BE2C (cell line): ENCODE measurements around the gene FSHB. TPM values are rescaled to one million over a fixed set of nuclear protein-coding genes. Genes with fewer than 3 reads are reported as not detected.
"Not testable (repeated sequence)": the region's sequence is repeated elsewhere in the genome, so short reads cannot be mapped to it uniquely, and the experiment has no call there.

Experiments used
- DNase-seq: peaks from one replicate; pipeline ENCODE4 v3.0.0-alpha.2; 2020
- H3K27me3 ChIP-seq: fragments of 250-450 bp; sonication (Bioruptor Pico); 2 replicates; pipeline ENCODE4 v1.5.1; 2020; ENCODE audit warnings: mild to moderate bottlenecking
- H3K36me3 ChIP-seq: fragments of 250-450 bp; sonication (Bioruptor Pico); 2 replicates; pipeline ENCODE4 v1.5.1; 2020; ENCODE audit warnings: mild to moderate bottlenecking
- H3K4me1 ChIP-seq: fragments of 250-450 bp; sonication (Bioruptor Pico); 2 replicates; pipeline ENCODE4 v1.5.1; 2020
- H3K4me3 ChIP-seq: 2 replicates; pipeline ENCODE4 v1.5.1; 2011; ENCODE audit warnings: low read depth, low read length
- H3K9me3 ChIP-seq: fragments of 250-450 bp; sonication (Bioruptor Pico); 2 replicates; pipeline ENCODE4 v1.5.1; 2020
- polyA plus RNA-seq: library from polyadenylated mRNA; unstranded; fragments of >200 nt; gene quantifications from one replicate; pipeline ENCODE4 v1.2.1, GENCODE V29; 2012; ENCODE audit warnings: low read depth, missing spikeins; ENCODE audit not compliant: insufficient read length, insufficient read depth
- TF ChIP-seq, protein P1 (sequence below): IDR thresholded peaks from 2 replicates; pipeline ENCODE4 v1.5.1; 2012; ENCODE audit warnings: mild to moderate bottlenecking, low read depth, low read length

FSHB gene
- not detected for polyA plus RNA-seq

DNA sequence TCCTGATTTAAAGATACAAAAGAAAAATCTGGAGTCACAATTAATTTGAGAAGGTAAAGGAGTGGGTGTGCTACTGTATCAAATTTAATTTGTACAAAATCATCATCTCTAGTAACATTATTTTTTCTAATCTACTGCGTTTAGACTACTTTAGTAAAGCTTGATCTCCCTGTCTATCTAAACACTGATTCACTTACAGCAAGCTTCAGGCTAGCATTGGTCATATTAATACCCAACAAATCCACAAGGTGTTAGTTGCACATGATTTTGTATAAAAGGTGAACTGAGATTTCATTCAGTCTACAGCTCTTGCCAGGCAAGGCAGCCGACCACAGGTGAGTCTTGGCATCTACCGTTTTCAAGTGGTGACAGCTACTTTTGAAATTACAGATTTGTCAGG, at the start of gene FSHB:
Gene FSHB (plus strand): TSS at position 301 of the 400 bp plus-strand sequence. CDS start 889 bp downstream, outside the sequence.
- H3K36me3 ChIP-seq, result no peaks in the 10 kb centered on the region
- TF ChIP-seq, protein P1, sequence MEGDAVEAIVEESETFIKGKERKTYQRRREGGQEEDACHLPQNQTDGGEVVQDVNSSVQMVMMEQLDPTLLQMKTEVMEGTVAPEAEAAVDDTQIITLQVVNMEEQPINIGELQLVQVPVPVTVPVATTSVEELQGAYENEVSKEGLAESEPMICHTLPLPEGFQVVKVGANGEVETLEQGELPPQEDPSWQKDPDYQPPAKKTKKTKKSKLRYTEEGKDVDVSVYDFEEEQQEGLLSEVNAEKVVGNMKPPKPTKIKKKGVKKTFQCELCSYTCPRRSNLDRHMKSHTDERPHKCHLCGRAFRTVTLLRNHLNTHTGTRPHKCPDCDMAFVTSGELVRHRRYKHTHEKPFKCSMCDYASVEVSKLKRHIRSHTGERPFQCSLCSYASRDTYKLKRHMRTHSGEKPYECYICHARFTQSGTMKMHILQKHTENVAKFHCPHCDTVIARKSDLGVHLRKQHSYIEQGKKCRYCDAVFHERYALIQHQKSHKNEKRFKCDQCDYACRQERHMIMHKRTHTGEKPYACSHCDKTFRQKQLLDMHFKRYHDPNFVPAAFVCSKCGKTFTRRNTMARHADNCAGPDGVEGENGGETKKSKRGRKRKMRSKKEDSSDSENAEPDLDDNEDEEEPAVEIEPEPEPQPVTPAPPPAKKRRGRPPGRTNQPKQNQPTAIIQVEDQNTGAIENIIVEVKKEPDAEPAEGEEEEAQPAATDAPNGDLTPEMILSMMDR, result no peak
- no peaks in the 10 kb centered on the region for H3K9me3 ChIP-seq
- H3K27me3 ChIP-seq, result no peaks in the 10 kb centered on the region
- H3K4me3 ChIP-seq, result no peak within 1 kb of the TSS
- no peak for DNase-seq
- no peaks in the 10 kb centered on the region for H3K4me1 ChIP-seq

DNA sequence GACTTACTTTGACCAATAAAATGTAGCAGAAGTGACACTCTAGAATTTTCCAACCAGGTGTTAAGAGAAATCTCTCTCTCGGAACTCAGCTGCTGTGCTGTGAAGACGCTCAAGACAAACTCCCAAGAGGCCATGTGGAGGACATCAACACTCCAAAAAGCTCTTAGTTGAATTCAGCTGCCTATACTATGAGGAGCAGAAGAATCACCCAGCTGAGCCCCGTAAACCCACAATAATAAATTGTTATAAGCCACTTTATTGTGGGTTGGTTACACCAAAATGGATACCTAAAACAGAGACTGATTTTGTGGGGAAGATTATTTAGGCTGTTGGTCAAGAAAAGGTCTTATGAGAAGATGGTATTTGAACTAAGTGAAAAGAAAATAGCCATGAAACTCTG, 44.1 kb upstream of the FSHB start:
- Histone ChIP-seq H3K9me3 (no peaks in the 10 kb centered on the region), H3K4me1 (no peaks in the 10 kb centered on the region), H3K4me3 (no peak overlapping the region), H3K36me3 (no peaks in the 10 kb centered on the region), H3K27me3 (no peaks in the 10 kb centered on the region)
- DNase-seq, result no peak
- TF ChIP-seq, protein P1, result no peak

DNA sequence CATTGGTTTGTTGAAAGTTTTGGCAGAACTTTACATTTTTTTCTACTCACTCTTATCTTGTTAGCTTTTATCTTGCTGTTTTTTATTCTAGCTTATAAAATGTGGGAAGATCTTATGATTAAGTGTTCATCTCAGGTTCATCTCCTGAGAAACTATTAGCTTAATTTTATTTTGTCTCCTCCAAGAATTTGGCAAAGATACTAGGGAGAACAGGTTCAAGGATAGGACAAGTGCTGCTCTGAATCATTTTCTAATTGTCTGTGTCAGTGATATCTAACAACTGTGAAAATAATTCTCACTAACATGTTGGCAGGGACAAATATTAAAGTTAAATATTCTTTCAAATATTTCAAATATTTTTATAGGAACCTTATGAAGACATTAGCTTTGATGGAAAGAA, 38.2 kb upstream of the FSHB start:
- Histone ChIP-seq H3K27me3 (no peaks in the 10 kb centered on the region), H3K9me3 (no peaks in the 10 kb centered on the region), H3K4me3 (no peak overlapping the region), H3K36me3 (no peaks in the 10 kb centered on the region), H3K4me1 (no peaks in the 10 kb centered on the region)
- DNase-seq, result no peak
- TF ChIP-seq, protein P1, result no peak

DNA sequence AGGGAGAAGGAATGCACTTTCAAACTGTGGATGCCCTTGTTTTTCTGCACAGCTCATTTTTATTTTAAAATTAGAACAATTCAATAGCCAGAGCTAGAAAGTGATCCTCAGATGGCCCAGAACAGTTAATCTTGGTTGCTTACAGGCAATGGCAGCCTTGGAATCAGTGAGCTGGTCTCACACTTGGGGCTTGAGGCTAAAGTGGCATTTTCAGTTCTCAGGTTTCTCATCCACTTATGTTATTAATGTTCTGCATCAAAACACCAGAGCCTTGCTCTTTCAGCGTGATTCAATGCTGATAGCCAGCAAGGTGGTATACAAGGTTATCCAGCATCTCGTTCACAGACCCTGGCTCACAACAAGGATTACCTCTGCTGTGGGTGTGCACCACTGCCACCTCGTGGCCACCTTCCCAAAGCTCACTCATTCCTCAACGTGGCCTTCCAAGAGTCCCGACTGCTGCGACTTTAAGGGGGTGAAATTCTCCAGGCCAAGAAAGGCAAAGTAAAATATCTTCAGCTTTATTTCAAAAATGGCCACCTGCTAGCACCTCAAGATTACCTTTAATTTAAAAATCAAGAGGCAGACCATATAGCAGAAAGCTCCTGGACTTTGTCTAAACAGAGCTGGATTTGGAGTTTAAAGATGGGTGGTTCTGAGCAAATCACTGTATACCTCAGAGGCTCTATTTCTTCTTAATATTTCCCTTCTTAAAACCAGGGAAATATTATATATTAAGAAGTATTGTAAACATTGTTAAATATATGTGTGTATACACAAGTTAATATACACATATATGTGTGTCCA, 34.2 kb upstream of the FSHB start:
- Histone ChIP-seq H3K4me1 (no peaks in the 10 kb centered on the region), H3K27me3 (no peaks in the 10 kb centered on the region), H3K36me3 (no peaks in the 10 kb centered on the region), H3K4me3 (no peak overlapping the region), H3K9me3 (no peaks in the 10 kb centered on the region)
- TF ChIP-seq, protein P1, result peak; percentile 66
- DNase-seq, result peak; percentile 20

DNA sequence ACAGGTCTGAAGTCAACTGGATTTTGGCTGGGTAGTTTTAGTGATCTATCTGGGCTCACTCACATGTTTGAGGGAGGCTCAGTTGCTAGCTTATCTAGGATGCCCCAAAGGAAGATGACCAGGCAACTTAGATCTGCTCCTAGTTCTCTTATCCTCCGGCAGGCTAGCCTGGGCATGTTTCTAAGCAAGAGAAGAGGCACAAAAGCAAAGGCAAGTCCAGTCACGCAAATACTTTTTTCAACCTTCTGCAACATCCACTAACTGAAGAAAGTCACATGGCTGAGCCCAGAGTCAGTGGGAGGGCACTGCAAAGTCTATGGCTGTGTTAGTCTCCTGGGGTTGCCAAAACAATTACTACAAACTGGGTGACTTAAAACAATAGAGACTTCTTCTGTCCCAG, 32.9 kb upstream of the FSHB start:
- H3K27me3 ChIP-seq, result no peaks in the 10 kb centered on the region
- H3K4me3 ChIP-seq, result no peak overlapping the region

DNA sequence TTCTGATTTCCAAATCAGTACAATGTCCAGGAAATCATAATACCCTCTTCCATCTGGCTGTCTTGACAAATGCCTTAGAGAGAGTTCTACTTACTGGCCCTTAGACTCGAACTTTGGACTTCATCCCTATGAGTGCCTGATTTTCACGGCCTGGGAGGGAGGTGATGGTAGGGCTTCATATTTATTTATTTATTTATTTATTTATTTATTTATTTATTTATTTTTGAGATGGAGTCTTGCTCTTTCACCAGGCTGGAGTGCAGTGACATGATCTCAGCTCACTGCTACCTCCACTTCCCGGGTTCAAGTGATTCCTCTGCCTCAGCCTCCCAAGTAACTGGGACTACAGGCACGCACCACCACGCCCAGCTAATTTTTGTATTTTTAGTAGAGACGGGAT, 27.8 kb upstream of the FSHB start:
- not testable (repeated sequence) for H3K4me3 ChIP-seq, H3K27me3 ChIP-seq, H3K36me3 ChIP-seq, H3K4me1 ChIP-seq, H3K9me3 ChIP-seq, DNase-seq

More for the DNA sequence above, 32.9 kb upstream of the FSHB start:
- DNase-seq, result no peak
- TF ChIP-seq, protein P1, result no peak
- Histone ChIP-seq H3K4me1 (no peaks in the 10 kb centered on the region), H3K9me3 (no peaks in the 10 kb centered on the region), H3K36me3 (no peaks in the 10 kb centered on the region)
